MM.1S (cell line): ENCODE results near the gene AQP12A.
"Not testable (repeated sequence)": the region's sequence is repeated elsewhere in the genome, so short reads cannot be mapped to it uniquely, and the experiment has no call there.

Source experiments
- DNase-seq: peaks from one replicate; pipeline ENCODE4 v3.0.0-alpha.2; 2015
- H2AFZ ChIP-seq: fragments of 300-600 bp; sonication (generic); 2 replicates; pipeline ENCODE4 v1.6.0; 2016; ENCODE audit warnings: antibody characterized with exemption, low read length
- H3F3A ChIP-seq: fragments of 300-600 bp; sonication (generic); 2 replicates; pipeline ENCODE4 v1.6.1; 2016; ENCODE audit warnings: mild to moderate bottlenecking, antibody characterized with exemption, low read length, moderate library complexity, mixed read lengths; ENCODE audit not compliant: insufficient read depth
- H3K27ac ChIP-seq: fragments of 300-600 bp; sonication (generic); 2 replicates; pipeline ENCODE4 v1.5.1; 2016; ENCODE audit warnings: mild to moderate bottlenecking, low read length
- H3K27me3 ChIP-seq: fragments of 300-600 bp; sonication (generic); replicated peaks from 2 replicates; pipeline ENCODE4 v1.6.0; 2016; ENCODE audit warnings: low read length; ENCODE audit not compliant: insufficient read depth
- H3K36me3 ChIP-seq: fragments of 300-600 bp; sonication (generic); replicated peaks from 2 replicates; pipeline ENCODE4 v1.6.1; 2016; ENCODE audit warnings: mild to moderate bottlenecking, low read length, mixed read lengths; ENCODE audit not compliant: insufficient read depth
- H3K4me1 ChIP-seq: fragments of 300-600 bp; sonication (generic); 2 replicates; pipeline ENCODE4 v1.6.1; 2016; ENCODE audit warnings: low read length, mixed read lengths
- H3K4me2 ChIP-seq: fragments of 300-600 bp; sonication (generic); 2 replicates; pipeline ENCODE4 v1.6.0; 2016; ENCODE audit warnings: low read depth, low read length
- H3K4me3 ChIP-seq: fragments of 300-600 bp; sonication (generic); 2 replicates; pipeline ENCODE4 v1.5.1; 2016; ENCODE audit warnings: low read length, mixed read lengths
- H3K79me2 ChIP-seq: fragments of 300-600 bp; sonication (generic); 2 replicates; pipeline ENCODE4 v1.6.1; 2016; ENCODE audit warnings: mixed run types, low read length, mixed read lengths
- H3K9ac ChIP-seq: fragments of 300-600 bp; sonication (generic); 2 replicates; pipeline ENCODE4 v1.6.1; 2016; ENCODE audit warnings: low read length, mixed read lengths
- H3K9me2 ChIP-seq: fragments of 300-600 bp; sonication (generic); replicated peaks from 2 replicates; pipeline ENCODE4 v1.6.1; 2016; ENCODE audit warnings: mild to moderate bottlenecking, low read length, mixed read lengths; ENCODE audit not compliant: insufficient read depth
- H3K9me3 ChIP-seq: fragments of 300-600 bp; sonication (generic); replicated peaks from 2 replicates; pipeline ENCODE4 v1.6.1; 2016; ENCODE audit warnings: mild to moderate bottlenecking, low read length, mixed read lengths; ENCODE audit not compliant: insufficient read depth
- H4K20me1 ChIP-seq: fragments of 300-600 bp; sonication (generic); 2 replicates; pipeline ENCODE4 v1.6.1; 2016; ENCODE audit warnings: mild to moderate bottlenecking, low read length, moderate library complexity, mixed read lengths; ENCODE audit not compliant: insufficient read depth

Gene AQP12A

DNA sequence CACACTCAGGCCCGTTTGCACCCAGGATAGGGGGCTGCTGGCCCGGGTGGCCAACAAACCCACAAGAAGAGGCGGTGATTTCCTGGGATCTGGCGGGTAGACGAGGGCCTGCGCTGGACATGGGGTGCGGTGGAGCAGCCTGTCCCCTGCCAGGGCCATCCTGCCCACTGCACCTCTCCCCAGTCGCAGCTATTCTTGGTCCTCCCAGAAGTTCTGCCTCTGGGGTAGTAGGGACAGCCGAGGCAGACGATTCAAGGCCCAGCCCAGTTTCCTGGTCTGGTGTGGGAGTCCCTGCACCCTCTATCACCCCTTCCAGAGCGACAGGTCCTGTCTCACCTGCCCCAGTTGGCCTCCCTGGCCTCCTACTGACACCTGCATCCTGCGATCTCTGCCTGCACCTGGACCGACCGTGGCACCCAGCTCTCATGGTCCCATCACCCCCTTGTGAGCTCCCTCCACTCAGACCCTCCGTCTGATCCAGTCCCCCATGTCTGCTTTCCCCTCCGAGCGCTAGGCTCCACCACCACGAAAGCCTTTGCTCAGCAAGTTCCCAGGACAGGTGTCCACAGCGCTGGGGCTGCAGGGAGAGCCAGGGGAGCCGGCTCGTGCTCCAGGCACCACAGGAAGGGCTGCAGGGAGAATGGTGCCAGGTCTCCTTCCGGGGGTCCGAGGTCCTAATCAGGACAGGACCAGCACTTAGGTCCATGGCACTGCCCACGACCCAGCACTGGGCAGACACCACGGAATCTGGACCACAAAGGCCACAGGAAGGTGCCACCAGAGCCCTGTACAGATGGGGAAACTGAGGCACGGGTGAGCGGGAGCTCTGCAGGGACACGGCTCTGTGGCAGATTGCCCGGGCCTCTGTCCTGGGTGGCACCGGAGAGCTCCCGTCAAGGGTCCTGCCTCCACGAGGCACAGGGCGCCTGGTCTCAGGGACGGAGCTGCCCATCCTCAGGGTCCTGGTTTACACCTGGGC is 1.2 kb downstream of the AQP12A start:
- H3K9me2 ChIP-seq, H3K4me3 ChIP-seq, H3K79me2 ChIP-seq, H3K9me3 ChIP-seq, H3F3A ChIP-seq, H3K4me1 ChIP-seq, H4K20me1 ChIP-seq, DNase-seq, H3K4me2 ChIP-seq, H3K9ac ChIP-seq, H3K27ac ChIP-seq, H2AFZ ChIP-seq, H3K36me3 ChIP-seq: not testable (repeated sequence)
- H3K27me3 ChIP-seq: peaks cover 12% of the 10 kb centered on the region

DNA sequence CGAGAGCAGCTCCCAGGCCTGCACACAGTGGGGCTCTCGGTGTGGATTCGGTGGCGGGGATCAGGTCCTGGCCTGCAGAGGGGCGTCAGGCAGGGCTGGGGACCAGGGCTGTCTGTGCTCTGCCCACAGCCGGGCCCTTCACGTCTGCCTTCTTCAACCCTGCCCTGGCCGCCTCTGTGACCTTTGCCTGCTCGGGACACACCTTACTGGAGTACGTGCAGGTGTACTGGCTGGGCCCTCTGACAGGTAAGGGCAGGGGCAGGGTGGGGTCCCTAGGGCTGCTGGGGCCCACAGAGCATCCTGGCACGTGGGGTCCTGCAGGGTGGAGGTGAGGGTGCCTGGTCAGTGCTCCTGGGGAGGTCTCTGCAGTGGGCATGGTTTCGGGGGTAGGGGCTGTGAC is 2.6 kb downstream of the AQP12A start:
- H3K9ac ChIP-seq, H3K9me2 ChIP-seq, H3K79me2 ChIP-seq, H2AFZ ChIP-seq, H3K4me3 ChIP-seq, H3K27me3 ChIP-seq, H3F3A ChIP-seq, H3K4me1 ChIP-seq, H4K20me1 ChIP-seq, H3K9me3 ChIP-seq, DNase-seq, H3K36me3 ChIP-seq, H3K4me2 ChIP-seq, H3K27ac ChIP-seq: not testable (repeated sequence)

DNA sequence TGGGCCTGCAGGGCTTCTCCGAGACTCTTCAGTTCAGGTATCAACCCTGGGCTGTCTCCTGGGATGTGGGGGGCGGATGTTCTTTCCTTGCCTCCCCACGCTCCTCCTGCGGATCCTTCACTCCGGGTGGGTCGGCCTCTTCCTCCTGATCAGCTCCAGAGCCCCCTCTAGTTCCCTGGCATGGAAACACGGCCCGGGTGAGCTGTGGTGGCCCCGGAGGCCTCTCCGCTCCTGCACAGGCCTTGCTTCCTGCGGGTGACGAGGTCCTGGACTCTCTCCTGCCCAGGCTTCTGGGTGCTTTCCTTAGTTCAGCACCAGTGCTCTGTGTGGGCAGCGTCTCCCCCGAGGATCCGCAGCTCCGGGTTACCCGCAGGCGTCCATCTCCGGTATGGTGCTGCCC is 3.9 kb downstream of the AQP12A start:
- H3K27me3 ChIP-seq, H3K27ac ChIP-seq, DNase-seq, H3K79me2 ChIP-seq, H3K4me3 ChIP-seq, H3F3A ChIP-seq, H3K36me3 ChIP-seq, H3K4me1 ChIP-seq, H2AFZ ChIP-seq, H3K9ac ChIP-seq, H3K9me2 ChIP-seq, H4K20me1 ChIP-seq, H3K9me3 ChIP-seq, H3K4me2 ChIP-seq: not testable (repeated sequence)

DNA sequence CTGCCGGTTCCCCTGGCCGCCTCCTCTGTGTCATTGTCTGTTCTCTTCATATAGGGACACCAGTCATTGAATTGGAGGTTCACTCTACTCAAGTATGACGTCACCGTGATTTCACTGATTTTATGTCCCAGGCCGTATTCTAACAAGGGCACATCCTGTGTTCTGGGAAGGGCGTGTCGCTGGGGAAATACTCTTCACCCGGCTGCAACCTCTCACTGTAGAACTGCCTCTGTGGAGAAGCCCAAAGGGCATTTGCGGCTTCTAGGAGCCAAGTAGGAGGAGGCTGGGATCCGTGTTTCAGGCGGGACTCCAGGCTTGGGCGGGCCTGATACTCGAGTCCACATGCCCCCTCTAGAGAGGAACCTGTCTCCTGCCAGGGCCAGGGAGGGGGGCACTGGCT is 4.8 kb downstream of the AQP12A start:
- H3K36me3 ChIP-seq, H3K79me2 ChIP-seq, H3K27me3 ChIP-seq, H3K4me2 ChIP-seq, H4K20me1 ChIP-seq, H3K9me3 ChIP-seq, H3K9me2 ChIP-seq, H3K27ac ChIP-seq, H3F3A ChIP-seq, DNase-seq, H3K9ac ChIP-seq, H3K4me1 ChIP-seq, H3K4me3 ChIP-seq, H2AFZ ChIP-seq: not testable (repeated sequence)

DNA sequence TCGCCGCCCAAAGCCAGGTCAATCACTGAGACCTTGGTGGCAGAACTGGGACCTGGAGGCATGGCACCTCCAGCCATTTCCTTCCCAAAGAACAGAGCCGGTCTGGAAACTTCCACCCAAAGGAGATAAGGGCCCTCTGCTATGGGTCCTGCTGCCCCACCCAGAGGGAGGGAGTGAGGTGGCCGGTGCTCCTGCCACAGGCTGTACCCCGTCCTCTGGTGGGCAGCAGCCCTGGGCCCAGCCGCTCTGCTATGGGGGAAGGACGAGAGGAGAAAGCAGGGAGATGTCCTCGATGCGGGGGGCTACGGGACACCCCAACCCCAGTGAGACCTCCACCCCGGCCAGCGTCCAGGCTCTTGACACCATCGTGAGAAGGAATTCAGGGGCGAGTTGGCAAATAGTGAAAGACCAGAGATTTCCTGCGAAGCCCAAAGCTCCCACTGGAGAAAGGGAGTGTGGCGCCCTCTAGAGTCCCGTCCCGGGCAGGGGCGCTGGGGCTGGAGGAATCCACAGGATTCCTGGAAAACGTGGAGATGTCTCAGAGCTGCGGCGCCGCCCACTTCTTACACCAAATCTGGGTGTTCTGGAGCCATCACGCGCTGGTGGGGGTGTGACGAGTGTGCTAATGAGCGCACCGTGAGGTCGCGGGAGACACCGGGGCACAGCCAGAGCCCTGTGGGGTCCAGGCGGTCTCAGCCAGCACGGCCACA is 7.3 kb downstream of the AQP12A start:
- not testable (repeated sequence) for H3K4me2 ChIP-seq, H3K36me3 ChIP-seq, H3K9me3 ChIP-seq, H3K79me2 ChIP-seq, H3F3A ChIP-seq, H3K4me3 ChIP-seq, H3K27ac ChIP-seq, H2AFZ ChIP-seq, DNase-seq, H3K4me1 ChIP-seq, H3K9me2 ChIP-seq, H4K20me1 ChIP-seq, H3K9ac ChIP-seq
- H3K27me3 ChIP-seq: peaks cover 14% of the 10 kb centered on the region

DNA sequence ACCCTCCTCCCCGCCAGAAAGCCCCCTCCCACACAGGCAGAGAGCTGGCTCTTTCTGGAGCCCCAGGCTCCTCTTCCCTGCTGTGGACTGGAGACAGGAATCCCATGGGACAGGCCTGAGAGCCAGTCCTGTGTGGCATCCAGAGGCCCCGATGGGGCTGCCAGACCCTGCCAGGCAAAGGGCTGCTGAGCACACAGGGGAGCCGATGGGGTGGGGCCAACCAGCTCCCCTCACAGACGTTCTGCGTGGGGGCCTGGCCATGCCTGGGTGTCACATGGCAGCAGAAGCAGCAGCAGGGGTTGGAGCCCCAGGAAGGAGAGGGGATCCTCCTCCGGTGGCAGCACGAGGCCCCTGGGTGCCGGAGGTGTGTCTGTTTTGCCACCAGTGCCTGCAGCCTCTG is 8.2 kb downstream of the AQP12A start:
- peaks cover 19% of the 10 kb centered on the region for H3K27me3 ChIP-seq

DNA sequence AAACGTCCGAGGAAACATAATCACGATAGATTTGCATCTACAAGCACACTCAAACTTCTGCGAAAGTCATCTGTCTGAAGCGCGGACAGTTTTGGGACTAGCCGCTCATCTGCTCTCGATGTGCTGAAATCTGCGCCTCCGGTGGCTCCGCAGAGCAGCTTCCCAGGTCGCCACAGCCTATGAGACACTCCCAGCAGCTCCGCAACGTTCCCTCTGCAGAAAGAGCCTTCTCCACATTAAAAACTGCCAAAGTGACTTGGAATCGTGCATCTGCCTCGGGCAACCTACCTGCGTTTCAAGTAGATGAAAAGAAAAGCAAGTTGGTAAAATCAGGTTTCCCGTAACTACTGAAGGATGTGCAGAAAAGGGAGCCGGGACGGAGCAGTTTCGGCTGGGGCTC is 8.9 kb downstream of the AQP12A start:
- H3K9me2 ChIP-seq, H3K79me2 ChIP-seq, H3K4me3 ChIP-seq, H3K27ac ChIP-seq, H3K9ac ChIP-seq, H3K4me2 ChIP-seq, H3K9me3 ChIP-seq, DNase-seq, H2AFZ ChIP-seq, H4K20me1 ChIP-seq, H3K36me3 ChIP-seq, H3F3A ChIP-seq, H3K4me1 ChIP-seq: not testable (repeated sequence)
- peaks cover 27% of the 10 kb centered on the region for H3K27me3 ChIP-seq

More for the DNA sequence above, 8.2 kb downstream of the AQP12A start:
- not testable (repeated sequence) for H3K4me2 ChIP-seq, H3K9me3 ChIP-seq, H3K9me2 ChIP-seq, H4K20me1 ChIP-seq, H3K4me3 ChIP-seq, DNase-seq, H3K36me3 ChIP-seq, H2AFZ ChIP-seq, H3K4me1 ChIP-seq, H3F3A ChIP-seq, H3K9ac ChIP-seq, H3K27ac ChIP-seq, H3K79me2 ChIP-seq
